UCSD-AML1 (cell line): ENCODE data around the gene TTLL12.

ENCODE experiments used
- DNase-seq: peaks from one replicate; lab custom pipeline; 2025; ENCODE audit not compliant: unreplicated experiment; lab: John Stamatoyannopoulos, UW

TTLL12 gene

DNA sequence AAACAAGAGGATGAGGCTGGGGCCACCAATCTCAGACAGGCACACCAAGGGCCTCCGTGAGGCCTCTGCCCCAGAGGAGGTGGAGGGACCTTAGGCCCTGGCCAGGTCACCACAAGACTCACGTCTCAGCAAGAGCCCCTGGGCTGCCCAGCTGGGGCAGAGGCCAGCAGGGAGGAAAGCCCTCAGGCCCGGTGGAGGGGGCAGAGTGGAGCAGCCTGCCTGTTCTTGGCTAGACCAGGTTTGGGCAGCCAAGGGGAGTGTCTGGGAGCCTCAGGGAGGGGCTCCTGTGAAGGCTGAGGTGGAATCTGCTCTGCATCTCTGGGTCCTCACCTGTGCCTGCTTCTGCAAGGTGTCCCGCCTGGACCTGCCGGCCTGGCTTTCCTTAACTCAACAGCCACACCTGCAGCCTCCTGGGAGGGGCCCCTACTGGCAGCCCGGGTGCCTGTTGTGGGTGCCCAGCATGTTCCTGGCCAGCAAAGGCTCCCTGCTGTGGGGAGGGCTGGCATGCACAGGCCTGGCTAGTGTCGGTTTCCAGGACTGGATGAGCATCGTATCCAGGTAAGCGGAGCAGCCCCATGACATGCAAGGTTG is 11.9 kb downstream of the TTLL12 start:
- DNase-seq: no peak

DNA sequence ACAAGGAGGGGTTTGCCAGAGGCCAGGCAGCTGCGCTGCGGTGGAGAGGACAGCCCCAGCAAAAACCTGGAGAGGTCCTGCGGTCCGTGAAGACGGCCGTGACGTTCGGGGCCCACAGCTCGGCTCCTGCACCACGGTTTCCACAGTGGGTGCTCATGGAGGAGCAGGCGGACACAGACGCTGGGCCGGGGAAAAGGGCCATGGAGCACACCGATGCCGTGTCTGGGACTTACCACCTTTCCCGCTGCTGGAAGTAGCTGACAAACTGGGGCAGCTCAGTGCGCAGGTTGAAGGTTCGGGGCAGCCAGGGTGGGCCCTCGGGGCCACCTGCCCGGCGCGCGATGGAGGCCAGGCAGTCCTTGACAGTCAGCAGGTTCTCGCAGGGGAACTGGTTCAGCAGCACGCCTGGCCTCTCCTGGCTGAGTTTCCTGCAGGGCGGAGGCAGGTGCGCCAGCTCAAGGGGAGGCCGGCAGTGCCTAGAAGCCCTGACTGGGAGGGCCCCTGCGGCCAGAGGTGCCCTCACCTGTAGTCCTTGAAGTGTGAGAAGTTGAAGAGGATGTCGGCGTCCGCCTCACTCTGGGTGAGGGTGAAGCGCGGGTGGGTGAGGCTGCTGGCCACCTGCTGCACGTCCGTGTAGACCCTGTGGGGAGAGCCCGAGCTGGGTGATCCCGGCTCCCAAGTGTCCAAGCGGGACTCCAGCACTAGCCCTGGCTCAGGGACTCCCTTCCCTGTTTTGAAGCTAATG is 12.8 kb downstream of the TTLL12 start:
- DNase-seq: no peak

DNA sequence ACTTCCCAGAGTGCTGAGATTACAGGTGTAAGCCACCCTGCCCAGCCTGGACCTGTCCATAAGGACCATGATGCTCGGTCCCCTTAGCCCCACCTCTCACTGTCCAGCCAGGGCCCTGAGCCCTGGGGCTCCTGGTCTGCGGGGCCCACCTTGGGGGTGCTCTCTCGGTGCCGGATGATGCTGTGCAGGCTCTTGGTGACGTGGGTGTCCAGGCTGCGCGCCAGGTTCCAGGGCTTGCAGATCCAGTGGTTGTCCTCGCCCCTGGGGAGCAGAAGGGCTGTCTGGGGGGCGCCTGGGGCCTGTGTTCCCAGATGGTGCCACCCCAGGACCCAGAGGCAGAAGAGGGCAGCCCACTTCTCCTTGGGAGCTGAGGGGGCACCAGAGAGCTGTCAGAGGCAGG is 13.4 kb downstream of the TTLL12 start:
- DNase-seq: no peak

DNA sequence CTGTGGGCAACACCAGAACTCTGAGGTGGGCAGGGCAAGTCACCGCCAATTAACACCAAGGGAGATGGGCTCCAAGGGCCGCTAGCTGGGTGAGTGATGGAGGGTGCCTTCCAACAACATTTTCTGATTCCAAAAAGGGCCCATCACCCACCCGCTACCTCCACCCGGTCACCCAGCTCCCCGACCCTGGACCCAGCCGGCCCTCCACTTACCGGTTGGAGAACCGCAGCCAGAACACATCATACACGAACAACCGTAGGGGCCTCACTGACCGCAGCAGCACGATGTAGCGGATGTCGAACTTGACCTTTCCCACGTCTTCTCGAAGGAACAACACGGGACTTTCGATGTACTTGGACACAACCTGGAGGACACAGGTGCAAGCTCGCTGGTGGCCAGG is 14.7 kb downstream of the TTLL12 start:
- DNase-seq: no peak

DNA sequence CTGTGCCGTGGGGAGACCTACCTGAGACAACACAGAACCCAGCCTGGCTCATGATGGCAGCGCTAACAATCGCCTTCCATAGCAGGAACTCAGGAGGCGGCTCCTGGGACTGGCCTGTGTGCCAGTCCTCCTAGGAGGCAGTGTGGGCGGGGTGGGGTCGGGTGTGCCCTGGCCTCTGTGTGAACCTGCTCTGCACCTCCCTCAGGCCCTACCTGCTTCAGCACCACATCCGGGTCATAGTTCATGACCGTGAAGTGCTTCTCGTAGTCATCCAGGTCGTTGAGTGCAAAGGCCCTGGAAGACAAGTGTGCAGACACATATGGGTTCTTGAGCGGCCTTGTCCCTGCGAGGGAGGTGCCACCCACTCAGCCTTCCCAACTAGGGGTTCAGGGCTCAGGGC is 15.3 kb downstream of the TTLL12 start:
- no peak for DNase-seq

DNA sequence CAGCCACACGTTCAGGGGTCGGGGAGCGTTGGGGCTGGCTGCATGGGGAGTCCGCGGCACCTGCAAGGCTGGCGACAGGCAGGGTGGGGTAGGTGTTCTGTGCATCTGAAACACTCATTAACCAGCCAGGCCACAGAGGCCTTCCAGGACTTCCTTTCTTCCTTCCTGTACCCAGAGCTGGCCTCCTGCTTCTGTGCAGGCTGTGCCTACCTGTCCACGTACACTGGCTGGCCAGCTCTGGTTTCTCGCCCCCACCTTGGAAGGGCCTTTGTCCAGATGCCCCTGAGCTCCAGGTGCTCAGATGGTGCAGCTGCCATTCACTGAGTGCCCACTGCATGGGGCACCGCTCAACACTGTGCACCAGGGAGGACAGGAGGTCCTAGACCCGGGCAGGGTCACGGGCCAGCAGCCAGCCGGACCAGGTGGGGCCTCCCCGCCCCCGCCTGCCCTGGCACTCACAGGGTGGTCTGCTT is 15.9 kb downstream of the TTLL12 start:
- DNase-seq: no peak

DNA sequence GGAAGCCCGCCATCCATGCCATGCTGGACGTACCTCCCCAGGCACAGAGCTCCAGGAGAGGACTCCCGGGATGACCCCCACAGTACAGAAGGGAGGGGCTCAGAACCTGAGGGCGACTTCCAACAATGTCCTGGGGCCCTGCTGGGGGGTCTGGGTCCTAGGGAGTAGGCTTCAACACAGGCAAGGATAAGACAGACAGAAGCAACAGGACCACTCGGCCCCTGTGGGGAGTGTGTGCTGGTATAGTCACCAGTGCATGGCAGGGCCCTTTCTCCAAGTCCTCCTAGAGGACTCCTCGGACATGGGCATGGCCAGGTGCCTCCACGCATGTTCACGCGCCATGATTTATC is 16.8 kb downstream of the TTLL12 start:
- no peak for DNase-seq

- DNase-seq: no peak
Measured at GRCh38 chr22:43169310-43170130, 17.4 kb downstream of the TTLL12 start.

GRCh38 chr22:43168471-43169309 is 18.2 kb downstream of the TTLL12 start:
- no peak for DNase-seq

DNA sequence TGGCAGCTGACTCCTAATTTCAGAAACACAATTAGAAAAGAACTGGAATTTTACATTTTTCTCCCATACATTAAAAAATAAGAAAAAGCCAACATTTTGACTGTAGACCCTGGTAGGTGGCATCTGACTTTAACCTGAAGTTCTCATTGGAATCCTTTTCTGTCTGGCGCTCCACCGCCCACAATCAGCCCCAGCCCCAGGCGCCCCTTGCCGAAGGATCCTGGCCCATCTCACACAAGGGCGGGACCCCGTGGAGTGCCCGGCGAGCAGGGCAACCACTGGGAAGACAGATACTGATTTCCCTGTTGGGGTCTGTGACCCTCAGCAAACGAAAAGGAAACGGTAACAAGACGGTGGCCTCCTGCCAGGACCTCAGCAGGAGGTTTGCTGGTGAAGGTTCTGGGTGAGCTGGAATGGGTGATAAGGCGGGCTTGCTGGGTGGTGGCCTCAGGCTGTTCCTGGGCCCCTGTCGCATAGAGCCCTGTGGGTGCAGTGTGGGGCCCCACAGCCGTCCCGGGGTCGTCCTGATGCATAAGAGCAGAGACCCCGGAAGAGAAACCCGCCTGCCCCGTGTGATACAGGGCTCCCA is 19.8 kb downstream of the TTLL12 start:
- no peak for DNase-seq

GRCh38 chr22:43166132-43166930 is 20.6 kb downstream of the TTLL12 start:
- no peak for DNase-seq

DNA sequence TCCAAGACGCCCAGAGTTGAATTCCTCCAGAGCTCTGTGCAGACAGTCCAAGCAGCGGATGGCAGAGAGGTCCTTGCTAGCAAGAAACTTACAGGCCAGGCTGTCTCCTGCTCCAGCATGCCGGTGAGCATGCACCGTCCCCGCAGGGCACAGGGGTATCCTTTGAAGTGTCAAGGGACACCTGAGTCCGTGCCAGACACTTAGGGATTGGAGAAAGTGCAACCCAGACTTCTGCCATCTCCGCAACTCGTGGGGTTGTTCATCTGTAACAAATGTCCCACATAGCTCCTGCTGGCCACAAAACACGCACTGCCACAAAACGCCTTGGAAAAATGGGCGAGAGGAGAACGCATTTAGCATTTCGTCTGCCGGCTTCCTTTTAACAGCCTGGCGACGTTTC is 22.3 kb downstream of the TTLL12 start:
- DNase-seq: no peak

DNA sequence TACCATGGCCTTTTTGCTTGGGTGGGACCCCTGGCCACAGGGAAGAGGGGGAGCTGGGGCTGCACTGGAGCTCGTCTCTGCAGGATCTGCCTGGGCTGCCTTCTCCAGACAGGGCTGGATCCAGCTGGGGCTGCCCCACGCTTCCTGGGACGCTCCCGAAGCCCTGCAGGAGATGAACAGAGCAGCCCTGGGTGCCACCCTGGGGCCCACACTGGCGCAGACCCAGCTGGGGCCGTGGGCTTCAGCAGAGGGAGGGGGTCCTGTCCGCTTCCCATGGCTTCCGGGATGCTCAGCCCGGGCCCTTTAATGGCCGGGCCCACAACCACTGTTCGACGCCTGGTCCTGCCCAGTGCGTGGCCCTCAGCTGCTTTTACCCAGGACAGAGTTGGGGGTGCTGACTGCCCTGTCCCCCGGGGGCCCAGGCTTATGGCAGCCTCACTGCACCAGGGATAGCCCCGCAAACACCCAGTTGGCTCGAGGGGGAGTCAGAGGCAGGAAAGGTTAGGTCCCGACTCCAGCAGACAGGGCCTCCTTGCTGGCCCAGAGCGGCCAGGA is 23.6 kb downstream of the TTLL12 start:
- DNase-seq: no peak

DNA sequence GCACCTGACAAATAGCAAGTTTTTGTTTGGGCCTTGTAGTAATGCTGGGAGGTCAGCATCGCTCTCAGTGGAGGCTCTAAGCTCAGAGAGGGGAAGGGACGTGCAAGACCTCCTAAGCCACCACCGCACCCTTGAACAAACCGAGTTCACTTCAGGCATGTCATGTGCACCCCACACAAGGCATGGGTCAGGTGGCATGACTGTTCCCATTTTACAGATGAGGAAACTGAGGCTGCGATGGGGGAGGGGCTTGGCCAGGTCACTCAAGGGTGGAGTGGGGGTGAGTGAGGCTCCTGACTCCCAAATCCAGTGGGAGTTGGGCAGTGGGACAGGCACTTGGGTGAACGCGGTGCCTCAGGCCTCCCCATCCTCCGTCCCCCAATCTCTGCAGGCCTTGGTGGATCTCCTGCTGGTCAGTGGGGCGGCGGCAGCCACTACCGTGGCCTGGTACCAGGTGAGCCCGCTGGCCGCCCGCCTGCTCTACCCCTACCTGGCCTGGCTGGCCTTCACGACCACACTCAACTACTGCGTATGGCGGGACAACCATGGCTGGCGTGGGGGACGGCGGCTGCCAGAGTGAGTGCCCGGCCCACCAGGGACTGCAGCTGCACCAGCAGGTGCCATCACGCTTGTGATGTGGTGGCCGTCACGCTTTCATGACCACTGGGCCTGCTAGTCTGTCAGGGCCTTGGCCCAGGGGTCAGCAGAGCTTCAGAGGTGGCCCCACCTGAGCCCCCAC is 24.4 kb downstream of the TTLL12 start:
- no peak for DNase-seq

GRCh38 chr22:43160497-43161126 is 26.3 kb downstream of the TTLL12 start:
- no peak for DNase-seq

DNA sequence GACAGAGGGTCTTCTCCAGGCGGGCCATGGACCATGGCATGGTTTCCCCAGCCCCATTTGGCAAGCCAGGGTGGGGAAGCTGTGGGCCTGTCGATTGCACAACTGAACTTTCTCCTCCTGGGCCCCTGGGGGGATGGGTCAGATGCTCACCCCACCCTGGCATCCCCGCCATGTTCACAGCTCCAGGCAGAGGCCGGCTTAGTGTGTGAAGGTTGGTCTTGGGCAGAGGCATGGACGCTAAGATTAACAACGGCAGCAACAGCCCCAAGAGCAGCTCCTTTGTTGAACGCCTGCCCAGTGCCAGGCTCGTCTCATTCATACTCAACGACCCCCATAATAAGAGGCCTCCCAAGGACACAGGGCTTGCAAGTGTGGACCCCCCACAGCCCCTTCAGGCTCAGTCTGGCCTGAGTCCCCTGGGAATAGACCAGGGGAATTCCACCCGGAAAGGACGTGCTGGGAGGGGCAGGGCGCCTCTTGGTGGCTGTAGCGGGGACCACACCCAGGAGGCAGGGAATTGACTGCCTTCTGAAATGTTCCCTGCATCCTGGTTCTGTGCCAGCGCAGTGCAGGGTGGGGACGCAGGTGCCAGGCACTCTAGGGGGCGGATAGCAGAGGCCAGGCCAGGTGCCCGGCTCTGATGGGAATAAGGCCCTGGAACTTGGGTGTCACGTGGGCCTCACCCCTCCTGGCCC is 27.3 kb downstream of the TTLL12 start:
- no peak for DNase-seq

- no peak for DNase-seq
Measured at GRCh38 chr22:43158778-43159483, 28.0 kb downstream of the TTLL12 start.
